ENCODE results near the gene MYL10.
A peak's percentile ranks its signal among the peaks of the same experiment; 100 is the strongest.
"Not testable (repeated sequence)": the region's sequence is repeated elsewhere in the genome, so short reads cannot be mapped to it uniquely, and the experiment has no call there.

MYL10 gene

GRCh38 chr7:101618207-101618839, 10.8 kb downstream of the MYL10 start:
- no peak for DNase-seq (ENCODE audit: low read depth)

- no peak for DNase-seq (ENCODE audit: low read depth)
These were observed 11.5 kb downstream of the MYL10 start for GRCh38 chr7:101617451-101618206.

DNA sequence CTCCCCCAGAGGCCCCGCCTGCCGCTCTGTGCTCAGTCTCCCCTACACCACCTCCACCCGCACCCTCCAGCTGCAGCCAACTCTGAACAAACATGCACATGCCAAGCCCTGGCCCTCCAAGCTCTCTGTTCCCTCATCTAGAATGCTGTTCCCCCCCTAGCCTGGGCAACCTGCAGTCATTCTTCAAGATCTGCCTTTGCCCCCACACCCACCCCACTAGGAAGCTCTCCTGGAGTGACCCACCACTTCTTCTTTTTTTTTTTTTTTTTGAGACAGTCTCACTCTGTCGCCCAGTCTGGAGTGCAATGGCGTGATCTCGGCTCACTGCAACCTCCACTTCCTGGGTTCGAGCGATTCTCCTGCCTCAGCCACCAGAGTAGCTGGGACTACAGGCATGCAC, 13.7 kb downstream of the MYL10 start:
- no peak for DNase-seq (ENCODE audit: low read depth)

- no peak for DNase-seq (ENCODE audit: low read depth)
These were observed 14.2 kb downstream of the MYL10 start for GRCh38 chr7:101614939-101615302.

- no peak for DNase-seq (ENCODE audit: low read depth)
These were observed 14.8 kb downstream of the MYL10 start for GRCh38 chr7:101614098-101614938.

DNA sequence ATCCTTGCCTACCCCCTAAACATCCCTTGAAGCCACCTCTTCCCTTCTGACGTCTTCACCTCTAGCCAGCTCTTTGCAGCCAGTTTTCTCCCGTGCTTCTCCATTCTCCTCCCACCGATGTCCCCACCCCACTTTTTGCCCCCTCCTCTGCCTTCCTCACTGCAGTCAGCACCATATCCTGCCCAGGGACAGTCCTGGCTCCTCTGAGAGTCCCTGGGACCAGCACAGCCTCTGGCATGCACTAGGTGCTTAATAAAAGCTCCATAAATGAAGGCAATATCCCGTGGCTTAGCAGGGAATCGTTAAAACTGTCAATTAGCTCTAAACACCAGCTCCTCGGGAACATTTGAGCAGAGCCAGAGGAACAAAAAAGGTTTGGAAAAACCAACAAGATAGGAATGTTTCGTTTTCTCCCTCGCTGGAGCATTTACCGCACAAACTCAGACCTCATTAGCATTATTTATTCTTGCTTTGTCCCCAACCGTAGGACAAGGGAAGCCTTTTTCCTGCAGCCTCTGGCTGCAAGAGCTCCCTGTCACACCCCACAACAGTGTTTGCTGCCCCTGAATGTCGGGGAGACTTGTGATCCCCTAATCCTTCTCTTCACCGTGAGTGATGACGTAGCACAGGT, 16.1 kb downstream of the MYL10 start:
- no peak for DNase-seq (ENCODE audit: low read depth)

DNA sequence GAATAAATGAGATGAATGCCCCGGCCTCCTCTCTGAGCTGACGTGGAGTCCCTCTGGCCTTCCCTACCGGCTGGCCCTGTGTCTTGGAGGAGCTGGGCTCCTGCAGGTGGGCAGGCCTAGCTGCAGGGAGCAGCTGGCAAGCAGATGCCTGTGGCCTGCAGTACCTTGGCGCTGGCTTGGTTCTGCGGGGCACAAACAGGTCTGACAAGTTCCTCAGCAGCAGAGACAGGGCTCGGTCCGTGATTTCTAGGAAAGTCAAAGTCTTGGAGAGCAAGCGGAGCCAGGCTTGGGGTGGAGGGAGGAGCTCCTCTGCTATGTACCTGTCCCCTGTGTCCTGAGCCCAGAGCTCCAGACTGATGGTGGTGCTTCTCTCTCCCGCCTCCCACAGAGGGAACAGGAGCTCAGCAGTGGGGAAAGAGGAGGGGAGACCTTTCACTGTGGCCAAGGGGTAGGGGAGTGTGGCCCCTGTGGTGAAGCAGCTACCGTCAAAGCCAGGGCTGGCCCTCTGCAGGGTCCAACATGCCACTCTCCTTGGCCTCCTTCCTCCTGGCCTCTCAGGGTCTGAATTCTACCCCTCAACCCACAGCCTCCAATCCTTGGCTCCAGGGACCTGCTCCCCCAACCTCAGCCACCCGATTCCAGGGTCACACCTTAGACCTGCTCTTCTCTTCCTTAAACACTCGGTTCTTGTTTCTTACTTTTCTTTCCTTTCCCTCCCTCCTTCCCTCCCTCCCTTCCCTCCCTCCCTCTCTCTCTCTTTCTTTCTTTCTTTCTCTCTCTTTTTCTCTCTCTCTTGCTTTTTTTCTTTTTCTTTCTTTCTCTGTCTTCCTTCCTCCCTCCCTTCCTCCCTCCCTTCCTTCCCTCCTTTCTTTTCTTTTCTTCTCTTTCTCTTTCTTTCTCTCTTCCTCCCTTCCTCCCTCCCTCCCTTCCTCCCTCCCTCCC, 20.1 kb downstream of the MYL10 start:
- no peak for DNase-seq (ENCODE audit: low read depth)

DNA sequence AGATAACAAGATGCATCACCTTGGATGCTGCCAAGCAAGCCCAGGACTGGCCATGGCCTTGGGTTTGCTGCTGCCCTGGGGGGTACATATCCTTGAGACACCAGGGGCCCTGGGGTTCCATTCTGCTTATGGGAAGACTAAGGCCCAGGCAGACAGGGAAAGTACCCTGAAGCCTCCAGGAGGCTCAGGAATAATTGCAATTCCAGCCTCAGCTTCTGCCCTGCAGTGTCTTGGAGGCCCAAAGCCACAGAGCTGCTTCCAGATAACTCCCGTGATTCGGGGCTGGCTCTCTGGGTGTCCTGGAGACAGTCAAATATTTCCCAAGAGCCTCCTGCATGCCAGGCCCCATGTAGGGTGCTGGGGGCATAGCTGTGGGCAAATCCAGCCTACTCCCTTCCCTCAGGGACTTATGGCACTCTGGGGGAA, 22.6 kb downstream of the MYL10 start:
- no peak for DNase-seq (ENCODE audit: low read depth)

DNA sequence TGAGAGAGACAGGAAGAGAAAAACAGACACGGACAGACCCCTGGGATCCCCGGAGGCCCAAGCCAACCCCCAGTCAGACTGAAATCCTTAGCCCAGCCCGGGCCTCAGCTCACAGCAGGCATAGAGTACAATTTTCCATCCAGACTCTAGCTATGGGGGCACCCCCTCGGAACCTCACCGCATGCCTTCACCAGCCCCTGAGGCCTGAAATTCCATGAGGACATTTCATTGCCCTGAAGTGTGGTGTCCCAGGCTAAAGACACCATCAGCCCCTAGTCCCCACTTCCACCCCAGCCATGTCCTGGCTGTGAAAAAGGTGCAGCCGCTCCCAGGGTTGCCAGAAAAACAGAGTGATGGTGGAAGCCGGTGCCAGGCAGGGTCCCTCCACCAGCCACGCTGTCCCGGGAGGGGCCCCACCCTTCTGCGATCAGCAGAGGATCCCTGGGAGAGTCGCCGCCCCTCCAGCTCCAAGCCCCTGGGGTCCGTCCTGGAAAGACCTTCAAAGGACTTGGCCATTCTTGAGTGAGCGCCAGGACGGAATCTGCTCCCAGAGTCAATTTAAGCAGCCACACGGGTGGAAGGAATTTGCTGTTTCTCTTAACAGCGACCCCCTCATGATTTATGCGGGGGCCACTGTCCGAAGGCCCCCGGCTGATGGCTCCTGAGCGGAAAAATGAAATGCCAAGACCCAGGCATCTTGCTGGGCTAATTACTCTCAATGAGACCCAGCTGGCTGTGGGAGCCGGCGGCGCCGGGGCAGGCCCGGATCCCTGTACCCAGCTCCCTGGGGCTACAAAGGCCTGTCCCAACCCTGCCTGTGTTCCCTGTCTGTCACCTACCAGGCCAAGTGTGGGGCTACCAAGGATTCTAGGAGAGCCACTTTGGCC, 23.2 kb downstream of the MYL10 start:
- DNase-seq (ENCODE audit: low read depth), result no peak

DNA sequence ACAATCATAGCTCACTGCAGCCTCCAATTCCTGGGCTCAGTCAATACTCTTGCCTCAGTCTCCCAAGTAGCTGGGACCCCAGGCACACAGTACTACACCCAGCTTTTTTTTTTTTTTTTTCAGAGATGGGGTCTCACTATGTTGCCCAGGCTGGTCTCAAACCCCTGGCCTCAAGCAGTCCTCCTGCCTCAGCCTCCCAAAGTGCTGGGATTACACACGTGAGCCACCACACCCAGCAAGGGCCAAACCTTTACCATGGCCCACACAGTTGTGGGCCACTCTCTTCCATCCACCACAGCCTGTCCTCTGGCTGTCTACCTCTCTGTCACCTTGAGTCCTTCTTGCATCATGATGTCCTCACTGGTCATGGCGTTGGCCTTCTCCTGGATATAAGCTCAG, 24.2 kb downstream of the MYL10 start:
- not testable (repeated sequence) for DNase-seq (ENCODE audit: low read depth)

DNA sequence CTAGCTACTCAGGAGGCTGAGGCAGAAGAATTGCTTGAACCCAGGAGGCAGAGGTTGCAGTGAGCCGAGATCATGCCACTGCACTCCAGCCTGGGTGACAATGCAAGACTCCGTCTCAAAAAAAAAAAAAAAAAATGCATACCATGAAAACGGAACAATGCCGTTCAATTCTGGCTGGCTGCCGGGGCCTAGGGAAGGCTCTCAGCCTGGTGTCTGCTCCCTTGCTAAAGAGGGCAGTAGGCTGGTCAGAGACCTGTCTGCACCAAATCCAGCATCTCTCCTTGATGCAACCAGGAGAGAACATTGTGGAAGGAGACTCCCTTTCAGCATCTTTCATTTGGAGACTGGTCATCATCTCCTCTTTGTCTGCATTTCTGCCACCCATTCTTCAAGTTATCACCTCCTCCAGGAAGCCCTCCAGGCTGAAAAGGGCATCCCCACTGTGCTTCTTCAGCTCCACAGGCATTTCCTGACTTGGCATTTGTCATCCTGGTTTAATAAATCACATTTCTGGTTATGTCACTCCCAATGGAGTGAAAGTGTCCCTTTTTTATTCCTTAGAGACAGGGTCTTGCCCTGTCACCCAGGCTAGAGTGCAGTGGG, 24.7 kb downstream of the MYL10 start:
- DNase-seq (ENCODE audit: low read depth), result no peak

GRCh38 chr7:101602484-101603241, 26.4 kb downstream of the MYL10 start:
- peak; percentile 48 for DNase-seq (ENCODE audit: low read depth)

DNA sequence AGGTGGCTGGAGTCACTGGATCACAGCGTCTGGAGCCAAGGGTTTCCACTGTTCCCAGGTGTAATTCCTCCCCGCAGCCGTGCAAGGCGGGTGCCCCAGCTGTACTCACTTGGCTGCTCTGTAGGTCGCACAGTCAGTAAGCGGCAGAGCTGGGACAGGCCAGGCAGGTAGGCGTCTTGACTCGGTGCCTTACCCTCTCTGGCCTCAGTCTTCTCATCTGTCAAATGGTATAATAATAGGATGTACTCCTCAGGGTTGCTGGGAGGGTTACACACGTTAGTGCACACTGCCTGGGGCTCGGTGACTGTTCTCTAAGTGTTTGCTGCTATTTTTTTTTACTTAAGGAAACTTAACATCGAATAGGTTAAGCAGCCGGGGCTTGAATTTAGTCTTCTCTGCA, 27.0 kb downstream of the MYL10 start:
- no peak for DNase-seq (ENCODE audit: low read depth)

- no peak for DNase-seq (ENCODE audit: low read depth)
These were observed 29.3 kb downstream of the MYL10 start for GRCh38 chr7:101599787-101600186.

- no peak for DNase-seq (ENCODE audit: low read depth)
These were observed 29.9 kb downstream of the MYL10 start for GRCh38 chr7:101598986-101599771.

GRCh38 chr7:101598422-101598985, 30.6 kb downstream of the MYL10 start:
- DNase-seq (ENCODE audit: low read depth), result no peak

- DNase-seq (ENCODE audit: low read depth), result no peak
These were observed 31.2 kb downstream of the MYL10 start for GRCh38 chr7:101597941-101598340.

GRCh38 chr7:101596898-101597297, 32.2 kb downstream of the MYL10 start:
- no peak for DNase-seq (ENCODE audit: low read depth)

Measured in CMK (cell line).